ENCODE data around the gene STRAP. TPM values are rescaled to one million over a fixed set of nuclear protein-coding genes. Genes with fewer than 3 reads are reported as not detected.

The STRAP gene
- total RNA-seq, 1 experiment from 2014 or later, result 210 TPM

- H2BK15ac ChIP-seq (ENCODE audit: low read depth, low read length), result no peak overlapping the region
- no peak overlapping the region for H3K4ac ChIP-seq (ENCODE audit: low read depth, low read length)
- H3K4me3 Mint-ChIP-seq, result no peak overlapping the region
- H3K9ac ChIP-seq (ENCODE audit: extremely low read depth, insufficient read length, low read length), result no peak overlapping the region
- TF ChIP-seq, protein P1, sequence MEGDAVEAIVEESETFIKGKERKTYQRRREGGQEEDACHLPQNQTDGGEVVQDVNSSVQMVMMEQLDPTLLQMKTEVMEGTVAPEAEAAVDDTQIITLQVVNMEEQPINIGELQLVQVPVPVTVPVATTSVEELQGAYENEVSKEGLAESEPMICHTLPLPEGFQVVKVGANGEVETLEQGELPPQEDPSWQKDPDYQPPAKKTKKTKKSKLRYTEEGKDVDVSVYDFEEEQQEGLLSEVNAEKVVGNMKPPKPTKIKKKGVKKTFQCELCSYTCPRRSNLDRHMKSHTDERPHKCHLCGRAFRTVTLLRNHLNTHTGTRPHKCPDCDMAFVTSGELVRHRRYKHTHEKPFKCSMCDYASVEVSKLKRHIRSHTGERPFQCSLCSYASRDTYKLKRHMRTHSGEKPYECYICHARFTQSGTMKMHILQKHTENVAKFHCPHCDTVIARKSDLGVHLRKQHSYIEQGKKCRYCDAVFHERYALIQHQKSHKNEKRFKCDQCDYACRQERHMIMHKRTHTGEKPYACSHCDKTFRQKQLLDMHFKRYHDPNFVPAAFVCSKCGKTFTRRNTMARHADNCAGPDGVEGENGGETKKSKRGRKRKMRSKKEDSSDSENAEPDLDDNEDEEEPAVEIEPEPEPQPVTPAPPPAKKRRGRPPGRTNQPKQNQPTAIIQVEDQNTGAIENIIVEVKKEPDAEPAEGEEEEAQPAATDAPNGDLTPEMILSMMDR (conservative IDR thresholded peaks at IDR 0.05), result no peak
- H3K4me1 Mint-ChIP-seq, result peaks cover 36 to 44% of the 10 kb centered on the region in 2 experiments
- H3K79me2 ChIP-seq (ENCODE audit: insufficient read depth, low read length), result no peaks in the 10 kb centered on the region
- no peak overlapping the region for H3K27ac Mint-ChIP-seq
- DNase-seq, result no peak
- no peak overlapping the region for H4K5ac ChIP-seq (ENCODE audit: insufficient read length, low read depth, low read length)
- H2AFZ ChIP-seq (ENCODE audit: low read length), result no peak overlapping the region
- H2AK5ac ChIP-seq (ENCODE audit: insufficient read length, low read length), result no peak overlapping the region
- H2BK12ac ChIP-seq (ENCODE audit: insufficient read length, low read depth, low read length), result no peak overlapping the region
- no peak overlapping the region for H4K8ac ChIP-seq (replicated peaks; ENCODE audit: insufficient read length, low read depth, low read length)
- no peak overlapping the region for H3K23ac ChIP-seq (ENCODE audit: insufficient read length, low read depth, low read length)
- no peak overlapping the region for H2BK120ac ChIP-seq (ENCODE audit: low read depth, low read length, poor library complexity, severe bottlenecking)
- no peaks in the 10 kb centered on the region for H4K20me1 ChIP-seq (ENCODE audit: control insufficient read depth, insufficient read depth, insufficient read length)
- H3K79me1 ChIP-seq (ENCODE audit: insufficient read depth, low read depth, low read length, poor library complexity, severe bottlenecking), result no peaks in the 10 kb centered on the region
- H3K4me1 ChIP-seq (ENCODE audit: insufficient read depth, low read length), result no peaks in the 10 kb centered on the region; the same call in 1 of the 2 replicates
- H3K9me3 ChIP-seq (ENCODE audit: control insufficient read depth, low read depth, low read length), result no peaks in the 10 kb centered on the region
- H2BK5ac ChIP-seq (ENCODE audit: insufficient read length, low read length), result no peak overlapping the region
- H3K14ac ChIP-seq (ENCODE audit: insufficient read depth, low read length), result no peak overlapping the region
- H3K4me2 ChIP-seq (ENCODE audit: insufficient read depth, insufficient read length, low read length), result no peak overlapping the region
- H3K56ac ChIP-seq (ENCODE audit: insufficient read length, low read depth, low read length), result no peak overlapping the region
- H4K91ac ChIP-seq (ENCODE audit: insufficient read length, low read depth, low read length), result no peak overlapping the region
- H3K27ac ChIP-seq (ENCODE audit: insufficient read length, low read depth, low read length), result no peak overlapping the region
- H2BK20ac ChIP-seq (ENCODE audit: low read depth, low read length, poor library complexity, severe bottlenecking), result no peak overlapping the region
- no peak overlapping the region for H3K18ac ChIP-seq (ENCODE audit: insufficient read length, low read depth, low read length)
- H3T11ph ChIP-seq (ENCODE audit: low read length), result no peak overlapping the region
- H3K27me3 ChIP-seq (ENCODE audit: insufficient read depth, low read length), result no peaks in the 10 kb centered on the region
- H3K23me2 ChIP-seq (ENCODE audit: insufficient read length, low read depth, low read length, poor library complexity, severe bottlenecking), result no peaks in the 10 kb centered on the region
- H3K9me3 Mint-ChIP-seq, result no peaks in the 10 kb centered on the region; a peak in 1 of 5 replicates
- WGBS (ENCODE audit: extremely low coverage, insufficient read length, low lambda C conversion rate), result no CpG with 5 or more reads among the region's 2 CpGs
- H3K36me3 Mint-ChIP-seq (ENCODE audit: insufficient read depth in 1 of 3, low read depth in 3 of 3), result peaks cover 0 to 1% (median 0%) of the 10 kb centered on the region in 3 experiments; a peak in 1 of 7 replicates
- no peaks in the 10 kb centered on the region for H3K27me3 Mint-ChIP-seq (ENCODE audit: low read depth)
These were observed 46.2 kb downstream of the STRAP start for GRCh38 chr12:15928346-15928745.
